ENCODE measurements around the gene TEX12. TPM values are rescaled to one million over a fixed set of nuclear protein-coding genes. Genes with fewer than 3 reads are reported as not detected.

The TEX12 gene
- total RNA-seq, 1 donor from 2014 or later: not detected

DNA sequence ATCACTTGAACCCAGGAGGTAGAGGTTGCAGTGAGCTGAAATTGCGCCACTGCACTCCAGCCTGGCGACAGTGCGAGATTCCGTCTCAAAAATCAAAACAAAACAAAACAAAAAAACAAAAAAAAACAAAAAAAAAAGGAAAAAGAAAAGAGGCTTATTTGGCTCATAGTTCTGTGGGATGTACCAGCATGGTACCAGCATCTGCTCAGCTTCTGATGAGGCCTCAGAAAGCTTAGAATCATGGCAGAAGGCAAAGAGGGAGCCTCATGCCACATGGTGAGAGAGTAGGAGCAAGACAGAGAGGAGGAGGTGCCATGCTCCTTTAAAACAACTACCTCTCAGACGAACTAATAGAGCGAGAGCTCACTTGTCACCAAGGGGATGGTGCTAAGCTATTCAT lies 48.4 kb downstream of the TEX12 start:
- DNase-seq: no peak
- Mint-ChIP-seq H3K36me3 (ENCODE audit: unreplicated experiment) (no peaks in the 10 kb centered on the region), H3K27ac (ENCODE audit: unreplicated experiment) (no peak overlapping the region), H3K27me3 (ENCODE audit: unreplicated experiment) (peaks cover 3% of the 10 kb centered on the region), H3K9me3 (ENCODE audit: unreplicated experiment) (no peaks in the 10 kb centered on the region), H3K4me1 (ENCODE audit: low read depth, unreplicated experiment) (no peaks in the 10 kb centered on the region), H3K4me3 (ENCODE audit: unreplicated experiment) (no peak overlapping the region)
- TF ChIP-seq, protein P1, sequence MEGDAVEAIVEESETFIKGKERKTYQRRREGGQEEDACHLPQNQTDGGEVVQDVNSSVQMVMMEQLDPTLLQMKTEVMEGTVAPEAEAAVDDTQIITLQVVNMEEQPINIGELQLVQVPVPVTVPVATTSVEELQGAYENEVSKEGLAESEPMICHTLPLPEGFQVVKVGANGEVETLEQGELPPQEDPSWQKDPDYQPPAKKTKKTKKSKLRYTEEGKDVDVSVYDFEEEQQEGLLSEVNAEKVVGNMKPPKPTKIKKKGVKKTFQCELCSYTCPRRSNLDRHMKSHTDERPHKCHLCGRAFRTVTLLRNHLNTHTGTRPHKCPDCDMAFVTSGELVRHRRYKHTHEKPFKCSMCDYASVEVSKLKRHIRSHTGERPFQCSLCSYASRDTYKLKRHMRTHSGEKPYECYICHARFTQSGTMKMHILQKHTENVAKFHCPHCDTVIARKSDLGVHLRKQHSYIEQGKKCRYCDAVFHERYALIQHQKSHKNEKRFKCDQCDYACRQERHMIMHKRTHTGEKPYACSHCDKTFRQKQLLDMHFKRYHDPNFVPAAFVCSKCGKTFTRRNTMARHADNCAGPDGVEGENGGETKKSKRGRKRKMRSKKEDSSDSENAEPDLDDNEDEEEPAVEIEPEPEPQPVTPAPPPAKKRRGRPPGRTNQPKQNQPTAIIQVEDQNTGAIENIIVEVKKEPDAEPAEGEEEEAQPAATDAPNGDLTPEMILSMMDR (IDR thresholded peaks at IDR 0.05; ENCODE audit: partially characterized antibody, unreplicated experiment): no peak

DNA sequence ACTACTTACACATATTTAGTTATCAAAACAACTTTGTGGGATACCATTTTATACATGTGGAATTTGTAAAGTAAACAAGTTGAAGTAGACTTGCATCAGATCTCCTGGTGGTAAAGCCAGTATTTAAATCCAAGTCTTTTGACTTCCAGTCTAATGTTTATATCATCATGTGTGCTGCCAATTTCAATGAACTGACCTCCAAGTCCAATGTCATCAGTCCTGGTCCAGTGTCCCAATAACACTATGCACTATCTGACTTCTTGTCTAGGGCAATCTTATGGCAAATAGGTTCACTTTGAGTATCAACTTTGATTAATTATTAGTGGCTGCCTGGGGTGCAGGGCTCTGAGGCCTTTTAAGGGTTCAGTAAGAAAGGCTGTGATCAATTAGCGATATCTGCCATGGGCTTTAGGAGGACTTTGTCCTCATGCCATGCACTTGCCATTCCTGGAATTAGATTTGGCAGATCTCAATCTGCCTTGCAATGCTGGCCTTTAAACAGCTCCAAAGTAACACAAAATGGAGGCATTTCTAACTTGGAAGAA lies 49.5 kb downstream of the TEX12 start:
- H3K27ac Mint-ChIP-seq (ENCODE audit: unreplicated experiment): no peak overlapping the region
- no peaks in the 10 kb centered on the region for H3K36me3 Mint-ChIP-seq (ENCODE audit: unreplicated experiment)
- TF ChIP-seq, protein P1 (IDR thresholded peaks at IDR 0.05; ENCODE audit: partially characterized antibody, unreplicated experiment): no peak
- no peaks in the 10 kb centered on the region for H3K27me3 Mint-ChIP-seq (ENCODE audit: unreplicated experiment)
- H3K4me3 Mint-ChIP-seq (ENCODE audit: unreplicated experiment): no peak overlapping the region
- no peaks in the 10 kb centered on the region for H3K4me1 Mint-ChIP-seq (ENCODE audit: low read depth, unreplicated experiment)
- no peak for DNase-seq
- H3K9me3 Mint-ChIP-seq (ENCODE audit: unreplicated experiment): no peaks in the 10 kb centered on the region

DNA sequence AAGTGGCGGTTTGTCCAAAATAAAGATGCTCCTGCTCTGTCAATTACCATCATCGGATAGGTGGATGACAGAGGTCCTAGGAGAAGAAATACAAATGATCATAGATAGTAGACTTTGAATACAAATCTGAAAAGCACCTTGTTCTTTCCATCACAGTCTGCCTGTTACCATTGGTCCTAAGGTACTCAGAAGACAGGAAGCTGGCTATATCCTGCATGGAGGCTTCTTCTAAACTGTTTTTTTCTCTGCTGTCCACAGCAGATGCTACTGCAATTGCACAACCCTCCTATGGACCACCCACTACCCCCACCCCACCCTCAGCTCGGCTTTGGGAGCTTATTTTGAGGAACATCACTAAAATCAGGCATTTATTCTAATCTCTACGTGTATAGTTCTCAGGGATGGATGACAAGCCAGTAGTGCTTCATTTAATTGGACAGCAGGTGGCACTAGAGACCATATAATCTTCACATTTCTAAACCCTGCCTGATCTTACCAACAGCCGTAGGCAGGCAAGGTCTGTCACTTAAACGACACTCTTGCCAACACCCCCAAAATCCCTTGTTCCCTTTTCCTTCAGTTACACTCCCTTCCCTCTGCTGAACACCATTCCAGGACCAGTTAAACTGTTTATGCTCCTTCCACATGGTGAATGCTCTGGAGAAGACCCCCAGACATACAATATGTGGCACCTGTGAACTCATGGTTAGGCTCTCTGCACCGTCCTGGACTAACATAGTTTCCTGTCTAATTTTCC lies 52.5 kb downstream of the TEX12 start:
- Mint-ChIP-seq H3K27ac (ENCODE audit: unreplicated experiment) (no peak overlapping the region), H3K4me1 (ENCODE audit: low read depth, unreplicated experiment) (no peaks in the 10 kb centered on the region), H3K36me3 (ENCODE audit: unreplicated experiment) (no peaks in the 10 kb centered on the region), H3K9me3 (ENCODE audit: unreplicated experiment) (no peaks in the 10 kb centered on the region), H3K4me3 (ENCODE audit: unreplicated experiment) (no peak overlapping the region), H3K27me3 (ENCODE audit: unreplicated experiment) (no peaks in the 10 kb centered on the region)
- no peak for DNase-seq
- TF ChIP-seq, protein P1 (IDR thresholded peaks at IDR 0.05; ENCODE audit: partially characterized antibody, unreplicated experiment): peak; percentile 71

DNA sequence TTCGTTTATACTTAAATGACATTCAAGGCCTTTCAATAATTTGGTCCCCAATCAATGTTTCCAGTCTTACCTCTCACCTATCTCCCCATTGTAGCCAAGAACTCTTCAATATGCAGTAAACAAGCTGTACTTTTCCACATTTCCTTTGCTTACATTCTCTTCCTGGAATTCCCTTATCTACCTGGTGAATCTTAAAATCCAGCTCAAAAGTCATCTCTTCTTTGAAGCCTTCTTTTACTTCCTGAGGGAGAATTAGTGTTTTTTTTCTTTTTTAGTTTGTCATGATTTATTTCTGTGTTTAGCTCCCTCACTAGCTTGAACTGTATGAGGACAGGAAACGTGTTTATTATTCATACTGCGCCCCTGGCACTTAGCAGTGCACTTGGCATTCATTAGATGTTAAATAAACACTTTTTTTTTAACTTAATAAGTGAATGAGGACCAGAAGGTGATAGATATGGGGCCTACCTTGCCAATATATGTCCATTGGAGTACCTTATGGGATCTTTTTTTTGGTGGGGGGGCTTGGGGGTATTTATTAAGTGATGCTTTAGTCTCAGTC lies 54.2 kb downstream of the TEX12 start:
- no peak for DNase-seq
- Mint-ChIP-seq H3K4me3 (ENCODE audit: unreplicated experiment) (no peak overlapping the region), H3K27ac (ENCODE audit: unreplicated experiment) (no peak overlapping the region), H3K4me1 (ENCODE audit: low read depth, unreplicated experiment) (no peaks in the 10 kb centered on the region), H3K27me3 (ENCODE audit: unreplicated experiment) (peaks cover 4% of the 10 kb centered on the region), H3K36me3 (ENCODE audit: unreplicated experiment) (no peaks in the 10 kb centered on the region), H3K9me3 (ENCODE audit: unreplicated experiment) (no peaks in the 10 kb centered on the region)
- TF ChIP-seq, protein P1 (IDR thresholded peaks at IDR 0.05; ENCODE audit: partially characterized antibody, unreplicated experiment): no peak

Other genes with a start within 250 kb of the TEX12 start
- not detected for gene C11orf52, start 248.5 kb upstream of the TEX12 start, total RNA-seq (ENCODE audit: unreplicated experiment)
- 27.2 TPM for gene DIXDC1, start 230.0 kb upstream of the TEX12 start, total RNA-seq (ENCODE audit: unreplicated experiment)
- gene DLAT, start 142.0 kb upstream of the TEX12 start, total RNA-seq (ENCODE audit: unreplicated experiment): 55.0 TPM
- 1.4 TPM for gene PIH1D2, start 93.4 kb upstream of the TEX12 start, total RNA-seq (ENCODE audit: unreplicated experiment)
- 22.3 TPM for gene NKAPD1, start 93.1 kb upstream of the TEX12 start, total RNA-seq (ENCODE audit: unreplicated experiment)
- gene TIMM8B, start 80.6 kb upstream of the TEX12 start, total RNA-seq (ENCODE audit: unreplicated experiment): 88.9 TPM
- 19.7 TPM for gene SDHD, start 80.5 kb upstream of the TEX12 start, total RNA-seq (ENCODE audit: unreplicated experiment)
- not detected for gene IL18, start 3.3 kb upstream of the TEX12 start, total RNA-seq (ENCODE audit: unreplicated experiment)
- 2.6 TPM for gene BCO2, start 8.1 kb downstream of the TEX12 start, total RNA-seq (ENCODE audit: unreplicated experiment)
- gene PTS, start 59.1 kb downstream of the TEX12 start, total RNA-seq (ENCODE audit: unreplicated experiment): 47.7 TPM
- not detected for gene PLET1, start 93.5 kb downstream of the TEX12 start, total RNA-seq (ENCODE audit: unreplicated experiment)

Measured in glutamatergic neuron (in vitro differentiated cells).